Effector memory CD8-positive, alpha-beta T cell (primary cell): ENCODE results near the gene CFAP58.
A peak's percentile ranks its signal among the peaks of the same experiment; 100 is the strongest.

Experiments
- ATAC-seq: fragments of 150-1000 bp; cut with Tn5 transposase; replicated peaks from 2 replicates; pipeline ENCODE4 v1.10.0; 2021; ENCODE audit warnings: mild to moderate bottlenecking, moderate library complexity
- DNase-seq, 3 experiments: peaks; one replicate each; pipeline ENCODE4 v3.0.0; 2021
- H3K27ac Mint-ChIP-seq, 2 donors: one replicate each; pipeline ENCODE4 v1.8.0; 2022; ENCODE audit warnings: mild to moderate bottlenecking in 2 of 2, mixed read lengths in 2 of 2, moderate library complexity in 2 of 2
- H3K27me3 Mint-ChIP-seq, 2 donors: one replicate each; pipeline ENCODE4 v1.8.0; 2022; ENCODE audit warnings: mixed read lengths in 2 of 2
- H3K36me3 Mint-ChIP-seq: one replicate; pipeline ENCODE4 v1.8.0; 2022; ENCODE audit warnings: mild to moderate bottlenecking, moderate library complexity, mixed read lengths; ENCODE audit not compliant: insufficient read depth
- H3K4me1 Mint-ChIP-seq, 2 donors: one replicate each; pipeline ENCODE4 v1.8.0; 2022; ENCODE audit warnings: low read depth in 2 of 2, mixed read lengths in 2 of 2
- H3K4me3 Mint-ChIP-seq, 2 donors: one replicate each; pipeline ENCODE4 v1.8.0; 2022; ENCODE audit warnings: mild to moderate bottlenecking in 2 of 2, mixed read lengths in 2 of 2, moderate library complexity in 2 of 2
- H3K9me3 Mint-ChIP-seq, 2 donors: one replicate each; pipeline ENCODE4 v1.8.0; 2022; ENCODE audit warnings: mixed read lengths in 2 of 2

The CFAP58 gene

DNA sequence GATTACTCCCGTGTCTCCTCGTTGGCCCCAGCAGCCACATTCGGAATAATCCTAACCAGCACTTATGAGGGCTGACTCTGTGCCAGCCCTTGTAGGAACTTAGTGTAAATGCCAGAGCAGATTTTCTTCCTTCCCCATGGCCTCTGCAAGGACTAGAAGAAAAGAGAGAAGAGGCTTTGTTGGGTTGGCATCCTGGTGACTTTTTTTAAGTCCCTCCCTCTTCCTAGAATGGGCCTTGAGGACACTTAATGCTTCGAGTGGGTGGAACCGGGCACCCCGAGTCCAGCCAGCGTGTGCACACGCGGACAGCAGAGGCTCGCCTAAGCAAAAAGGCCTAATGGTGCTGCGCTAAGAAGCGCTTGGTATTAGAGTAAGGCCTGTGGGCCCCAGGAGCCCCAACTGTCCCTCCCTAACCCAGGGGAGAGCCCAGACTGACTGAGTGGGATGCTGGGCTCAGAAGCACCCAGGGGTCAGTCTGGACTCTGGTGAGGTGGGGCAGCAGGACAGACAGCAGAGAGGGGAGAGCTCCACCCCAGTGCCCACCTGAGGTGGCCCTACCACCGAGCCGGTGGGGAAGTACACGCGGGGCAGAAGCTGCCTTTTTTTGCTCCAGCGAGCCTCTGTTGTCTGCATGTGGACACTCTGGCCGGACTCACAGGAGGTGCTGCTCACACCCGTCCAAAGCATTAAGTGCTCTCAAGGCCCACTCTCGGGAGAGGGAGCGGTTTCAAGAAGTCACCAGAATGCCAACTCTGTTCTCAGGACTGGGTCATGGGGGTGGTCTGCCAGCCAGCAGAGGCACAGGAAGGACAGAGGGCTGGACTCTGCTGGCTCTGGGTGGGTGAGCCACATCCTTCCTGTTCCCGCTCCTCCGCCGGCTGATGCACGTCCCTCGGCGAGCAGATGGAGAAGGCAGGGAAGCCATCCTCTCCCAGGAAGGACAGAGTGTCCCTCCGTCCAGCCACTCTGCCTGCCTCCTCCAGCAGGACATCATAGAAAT is 27.9 kb upstream of the CFAP58 start:
- DNase-seq = no peak
- peaks cover 88% of the 10 kb centered on the region for H3K36me3 Mint-ChIP-seq
- ATAC-seq = no peak
- H3K9me3 Mint-ChIP-seq = no peaks in the 10 kb centered on the region
- peaks cover 90 to 95% of the 10 kb centered on the region in 2 donors for H3K4me1 Mint-ChIP-seq
- H3K27me3 Mint-ChIP-seq = no peaks in the 10 kb centered on the region
- peak overlapping the region; percentile 69 to 84 for H3K4me3 Mint-ChIP-seq
- H3K27ac Mint-ChIP-seq = peak overlapping the region; percentile 87 to 95

DNA sequence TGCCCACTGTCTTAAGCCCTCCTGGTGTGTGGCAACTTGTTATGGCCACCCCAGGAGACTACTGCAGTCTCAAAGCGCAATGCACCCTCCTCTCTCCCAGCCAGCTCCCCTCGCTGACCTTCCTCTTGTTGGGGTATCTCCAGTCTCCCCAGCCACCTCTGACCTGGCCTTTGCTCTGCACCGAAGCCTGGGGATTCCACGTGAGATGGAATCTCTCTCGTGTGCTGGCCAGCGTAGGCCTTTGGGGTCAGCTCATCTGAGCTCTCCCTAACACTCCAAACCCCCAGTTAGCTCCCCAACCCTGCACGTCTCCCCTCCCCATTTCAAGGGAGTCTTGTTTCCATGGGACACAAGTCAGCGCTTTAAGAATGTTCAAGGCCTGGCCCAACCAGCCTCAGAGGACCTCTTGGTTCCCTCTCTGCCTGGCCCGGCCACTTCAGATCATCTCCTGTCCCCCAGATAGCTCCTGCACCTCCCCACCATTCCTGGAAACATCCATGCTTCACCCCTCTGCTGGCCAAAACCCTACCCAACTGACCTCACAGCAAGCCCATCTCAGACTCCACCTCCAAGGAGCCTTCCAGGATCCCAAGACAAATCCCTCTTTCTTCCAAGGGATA is 26.5 kb upstream of the CFAP58 start:
- H3K27ac Mint-ChIP-seq = peak overlapping the region; percentile 87 to 95
- no peaks in the 10 kb centered on the region for H3K27me3 Mint-ChIP-seq
- H3K36me3 Mint-ChIP-seq = peaks cover 82% of the 10 kb centered on the region
- H3K9me3 Mint-ChIP-seq = no peaks in the 10 kb centered on the region
- ATAC-seq (no peak), DNase-seq (no peak)
- H3K4me3 Mint-ChIP-seq = peak overlapping the region; percentile 74 to 84
- peaks cover 86 to 93% of the 10 kb centered on the region in 2 donors for H3K4me1 Mint-ChIP-seq

DNA sequence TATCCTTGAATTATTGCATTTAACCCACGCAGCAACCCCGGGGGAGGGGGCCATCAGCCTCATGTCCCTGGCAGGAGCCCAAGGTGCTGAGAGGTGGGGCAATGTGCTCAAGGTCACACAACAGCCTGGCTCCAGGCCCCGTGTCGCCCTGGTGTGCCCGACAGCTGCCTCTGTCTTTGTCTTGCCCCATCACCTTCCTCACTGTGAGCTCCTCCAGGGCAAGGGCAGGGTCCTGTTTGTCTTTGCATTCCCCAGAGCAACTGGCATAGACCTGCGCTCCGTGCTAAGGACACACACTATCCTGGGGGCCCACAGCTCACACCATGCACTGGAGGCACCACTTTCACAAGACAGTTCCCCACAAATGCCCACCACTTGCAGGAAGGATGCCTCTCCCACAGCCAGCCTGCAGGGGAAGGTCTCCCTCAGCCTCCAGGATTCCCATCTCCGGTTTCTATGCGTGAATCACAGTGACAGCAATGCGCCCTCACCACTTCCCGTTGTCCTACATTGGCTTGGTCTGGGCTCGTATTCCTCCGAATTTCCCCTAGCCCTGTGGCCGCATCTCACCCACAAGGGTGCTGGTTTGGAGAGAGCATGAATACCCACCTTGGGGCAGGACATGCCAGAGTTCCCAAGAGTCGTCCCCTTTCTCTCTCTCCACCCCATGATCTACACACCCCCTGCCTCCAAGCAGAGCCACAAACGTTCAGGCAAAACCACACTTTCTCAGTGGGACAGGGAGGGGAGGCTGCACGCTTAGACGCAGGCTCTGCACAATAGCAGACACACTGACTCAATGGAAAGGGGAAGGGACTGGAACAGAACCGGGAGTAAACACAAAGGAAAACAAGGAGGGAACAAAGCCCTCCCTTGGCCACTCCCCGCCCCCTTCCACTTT is 25.6 kb upstream of the CFAP58 start:
- Mint-ChIP-seq H3K4me3 (peak overlapping the region; percentile 74 to 84), H3K36me3 (peaks cover 76% of the 10 kb centered on the region), H3K27me3 (no peaks in the 10 kb centered on the region), H3K9me3 (no peaks in the 10 kb centered on the region), H3K27ac (peak overlapping the region; percentile 95 to 99), H3K4me1 (peaks cover 82 to 90% of the 10 kb centered on the region in 2 donors)
- peak; percentile 22 for ATAC-seq
- DNase-seq = peak in 2 of 3 experiments; percentile 35 to 38

DNA sequence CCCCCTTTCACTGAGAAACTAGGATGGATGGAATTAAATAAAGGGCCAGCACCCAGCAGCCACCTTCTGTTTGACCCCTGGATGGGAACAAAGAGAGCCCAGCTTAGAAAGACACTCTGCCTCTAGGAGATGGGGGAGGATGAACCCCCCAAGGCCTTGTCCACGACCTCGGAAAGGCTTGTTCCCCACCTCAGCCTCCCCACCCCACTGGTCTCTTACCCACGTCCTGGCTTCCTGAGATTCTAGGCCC is 25.1 kb upstream of the CFAP58 start:
- Mint-ChIP-seq H3K27me3 (no peaks in the 10 kb centered on the region), H3K27ac (peak overlapping the region; percentile 95 to 99), H3K36me3 (peaks cover 76% of the 10 kb centered on the region), H3K9me3 (no peaks in the 10 kb centered on the region), H3K4me3 (peak overlapping the region; percentile 74 to 84), H3K4me1 (peaks cover 83 to 90% of the 10 kb centered on the region in 2 donors)
- no peak for ATAC-seq
- DNase-seq = no peak

DNA sequence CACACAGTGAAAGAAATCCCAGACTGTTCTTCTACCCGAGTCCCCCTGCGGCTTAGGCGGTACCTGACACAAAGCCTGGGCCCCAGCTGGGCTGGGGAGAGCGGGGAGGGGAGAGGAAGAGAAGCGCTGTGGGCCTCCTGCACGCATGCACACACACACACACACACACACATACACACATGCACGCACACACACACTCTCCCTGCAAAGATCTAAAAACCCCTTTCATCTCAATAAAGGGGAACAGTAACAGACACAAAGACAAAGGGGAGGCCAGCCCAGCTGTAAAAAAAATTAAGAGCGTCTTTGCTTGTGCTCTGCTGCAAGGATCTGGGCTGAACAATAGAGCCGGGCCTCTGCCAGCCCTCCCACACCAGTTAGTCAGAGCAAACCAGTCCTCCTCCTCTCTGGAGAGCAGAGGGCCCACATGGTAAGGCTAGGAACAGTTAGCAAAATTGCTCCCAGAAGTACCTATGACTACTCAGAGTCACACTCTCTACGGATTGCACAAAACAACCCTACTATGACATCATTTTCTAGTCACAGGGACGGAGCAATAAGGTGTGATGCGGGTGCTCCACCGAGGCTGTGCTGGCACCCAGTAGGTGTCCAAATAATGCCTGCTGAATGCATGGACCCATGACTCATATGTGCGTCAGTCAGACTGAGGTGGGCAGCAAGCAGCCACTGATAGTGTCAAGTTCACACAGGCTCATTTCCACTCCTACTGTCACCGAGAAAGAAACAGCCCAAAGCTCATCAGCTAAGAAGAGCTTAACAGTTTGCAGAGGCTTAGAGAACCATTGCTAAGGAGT is 24.5 kb upstream of the CFAP58 start:
- Mint-ChIP-seq H3K9me3 (no peaks in the 10 kb centered on the region), H3K27me3 (no peaks in the 10 kb centered on the region)

DNA sequence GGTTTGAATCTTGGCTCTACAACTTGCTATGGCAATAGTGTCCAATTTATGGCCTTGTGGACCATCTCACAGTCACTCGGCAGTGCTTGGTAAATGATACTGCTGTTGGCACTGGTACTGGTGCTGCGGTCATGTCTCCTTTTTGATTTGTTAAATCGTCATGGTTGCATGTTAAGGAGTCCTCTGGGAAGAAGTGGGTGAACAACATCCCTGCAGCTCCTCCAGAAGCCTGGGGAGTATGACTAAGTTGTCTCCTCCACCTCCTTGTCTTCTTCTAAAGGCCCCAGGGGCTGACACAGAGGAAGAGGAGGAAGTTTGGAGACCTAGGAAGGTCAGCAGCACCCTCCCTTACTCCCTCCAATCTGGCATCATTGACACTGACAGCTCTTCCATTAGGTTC is 23.9 kb upstream of the CFAP58 start:
- H3K36me3 Mint-ChIP-seq = peaks cover 68% of the 10 kb centered on the region
- DNase-seq (no peak), ATAC-seq (no peak)
- H3K4me1 Mint-ChIP-seq = peaks cover 82 to 87% of the 10 kb centered on the region in 2 donors
- peak overlapping the region; percentile 95 to 99 for H3K27ac Mint-ChIP-seq
- no peaks in the 10 kb centered on the region for H3K27me3 Mint-ChIP-seq
- H3K9me3 Mint-ChIP-seq = no peaks in the 10 kb centered on the region
- peak overlapping the region; percentile 74 to 84 for H3K4me3 Mint-ChIP-seq

More for the DNA sequence above, 24.5 kb upstream of the CFAP58 start:
- Mint-ChIP-seq H3K4me1 (peaks cover 83 to 90% of the 10 kb centered on the region in 2 donors), H3K27ac (peak overlapping the region; percentile 95 to 99), H3K36me3 (peaks cover 74% of the 10 kb centered on the region), H3K4me3 (peak overlapping the region; percentile 74 to 84)
- ATAC-seq (peak; percentile 74), DNase-seq (peak; percentile 67 to 74 (median 73))

DNA sequence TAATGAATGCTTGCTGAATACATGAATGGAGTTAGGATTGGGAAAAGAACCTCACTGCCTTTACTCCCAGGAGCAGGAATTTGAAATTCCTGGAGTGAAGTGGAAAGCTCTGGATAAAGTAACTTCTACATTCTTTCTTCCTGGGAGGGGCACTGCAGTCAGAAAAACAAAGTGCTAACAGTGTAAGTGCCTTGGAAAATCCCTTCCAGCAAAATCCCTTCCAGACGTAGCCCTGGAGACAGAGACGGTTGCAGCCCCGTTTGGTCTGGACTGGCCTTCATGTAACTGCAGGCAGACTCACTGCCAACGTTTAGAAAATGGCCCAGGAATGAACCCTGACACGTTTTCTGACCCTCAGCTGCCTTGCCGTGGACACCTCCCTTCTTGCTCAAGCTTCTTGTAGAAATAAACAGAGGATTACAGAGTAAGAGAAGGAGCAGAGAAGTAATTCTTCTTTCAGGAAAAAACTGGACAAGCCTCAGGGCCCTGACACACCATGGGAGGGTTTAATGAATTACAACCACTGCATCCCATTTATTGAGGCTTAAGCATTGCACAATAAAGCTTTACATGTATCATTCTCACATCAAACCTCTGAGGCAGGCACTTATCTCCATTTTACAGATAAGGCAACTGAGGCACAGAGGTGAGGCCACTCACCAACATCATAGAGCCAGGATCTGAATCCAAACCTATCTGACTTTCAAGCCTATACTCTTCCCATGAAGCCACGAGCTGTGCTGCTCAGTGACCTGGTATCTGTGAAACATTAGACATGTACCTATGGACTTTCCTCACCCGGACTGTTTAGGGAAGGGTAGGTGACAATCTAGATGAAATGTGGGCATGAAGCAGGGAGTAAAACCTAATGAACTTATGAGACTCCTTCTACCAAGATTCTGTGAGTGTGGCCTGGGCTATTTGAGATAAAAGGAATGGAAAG is 23.2 kb upstream of the CFAP58 start:
- no peaks in the 10 kb centered on the region for H3K9me3 Mint-ChIP-seq
- DNase-seq (no peak), ATAC-seq (no peak)
- peaks cover 82 to 87% of the 10 kb centered on the region in 2 donors for H3K4me1 Mint-ChIP-seq
- H3K27me3 Mint-ChIP-seq = no peaks in the 10 kb centered on the region
- H3K27ac Mint-ChIP-seq = peak overlapping the region; percentile 95 to 99
- peak overlapping the region; percentile 74 to 84 for H3K4me3 Mint-ChIP-seq
- peaks cover 64% of the 10 kb centered on the region for H3K36me3 Mint-ChIP-seq

DNA sequence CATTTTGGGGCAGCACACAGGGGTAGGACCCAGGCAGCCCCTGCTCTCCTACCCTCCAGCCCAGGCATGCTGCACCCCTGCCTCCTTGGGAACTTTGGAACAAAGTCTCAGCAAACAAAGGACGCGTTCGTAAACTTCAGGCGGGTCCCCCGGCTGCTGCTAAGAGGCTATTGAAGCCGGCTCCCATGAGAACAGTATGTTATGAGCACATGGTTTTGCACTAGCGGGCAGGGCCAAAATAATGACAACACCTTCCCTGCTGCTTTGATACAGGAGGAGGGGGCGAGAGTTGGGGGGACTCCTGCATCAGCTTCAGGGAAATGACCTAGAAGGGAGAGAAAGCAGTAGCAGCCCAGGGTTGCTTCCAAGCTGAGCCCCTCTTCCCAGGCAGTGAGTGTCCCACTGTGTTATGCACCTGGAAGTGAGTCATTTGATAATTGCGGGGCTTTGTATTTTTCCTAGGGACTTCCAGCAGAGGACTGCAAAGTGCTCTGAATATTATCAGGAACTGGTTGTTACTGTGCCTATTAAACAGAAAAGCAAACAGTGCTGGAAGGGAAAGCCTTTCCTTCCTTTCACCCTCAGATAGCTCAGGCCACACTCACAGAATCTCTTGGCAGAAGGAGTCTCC is 22.3 kb upstream of the CFAP58 start:
- H3K27ac Mint-ChIP-seq = peak overlapping the region; percentile 95 to 99
- peak overlapping the region in 1 of 2 donors; percentile 74 for H3K4me3 Mint-ChIP-seq
- no peaks in the 10 kb centered on the region for H3K27me3 Mint-ChIP-seq
- peaks cover 57% of the 10 kb centered on the region for H3K36me3 Mint-ChIP-seq
- DNase-seq (no peak), ATAC-seq (no peak)
- no peaks in the 10 kb centered on the region for H3K9me3 Mint-ChIP-seq
- H3K4me1 Mint-ChIP-seq = peaks cover 82 to 88% of the 10 kb centered on the region in 2 donors

DNA sequence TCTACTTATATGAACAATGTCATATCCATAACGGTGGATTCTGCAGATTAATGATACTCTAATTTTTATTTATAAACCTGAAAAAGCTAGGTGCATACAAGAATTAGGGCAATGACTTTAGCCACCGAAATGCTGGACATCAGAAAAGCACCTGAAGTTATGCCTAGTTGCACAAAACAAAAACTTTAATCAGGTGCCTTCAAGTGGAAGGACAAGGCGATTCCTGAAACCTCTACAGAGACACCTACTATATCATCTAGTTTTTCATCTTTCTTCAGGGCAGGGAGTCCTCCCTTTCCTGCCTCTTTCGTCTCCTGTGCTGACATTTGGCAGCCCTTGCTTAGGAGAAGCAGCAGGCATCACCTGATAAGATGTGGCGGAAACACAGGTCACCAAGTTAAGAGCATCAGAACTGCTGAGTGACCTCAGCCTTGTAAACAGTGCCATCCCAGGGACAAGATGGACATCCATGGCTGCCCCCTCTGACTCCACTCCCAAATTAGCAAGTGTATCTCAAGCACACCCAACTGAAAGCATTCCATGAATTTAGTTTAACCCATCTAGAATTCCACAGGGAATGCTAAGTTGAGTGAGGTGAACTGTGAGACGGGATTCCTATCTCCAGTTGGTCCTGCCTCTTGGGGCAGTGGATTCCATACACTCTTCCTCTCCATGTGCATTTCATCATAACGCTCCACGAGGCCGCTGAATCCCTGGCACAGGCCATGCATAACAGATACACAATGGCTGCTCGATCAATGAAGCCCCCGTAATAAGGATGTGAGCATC is 21.2 kb upstream of the CFAP58 start:
- H3K9me3 Mint-ChIP-seq = no peaks in the 10 kb centered on the region
- H3K27me3 Mint-ChIP-seq = no peaks in the 10 kb centered on the region
- H3K4me3 Mint-ChIP-seq = peak overlapping the region; percentile 83 to 87
- H3K4me1 Mint-ChIP-seq = peaks cover 78 to 83% of the 10 kb centered on the region in 2 donors
- no peak for DNase-seq
- peaks cover 56% of the 10 kb centered on the region for H3K36me3 Mint-ChIP-seq
- H3K27ac Mint-ChIP-seq = peak overlapping the region; percentile 95 to 99
- no peak for ATAC-seq

DNA sequence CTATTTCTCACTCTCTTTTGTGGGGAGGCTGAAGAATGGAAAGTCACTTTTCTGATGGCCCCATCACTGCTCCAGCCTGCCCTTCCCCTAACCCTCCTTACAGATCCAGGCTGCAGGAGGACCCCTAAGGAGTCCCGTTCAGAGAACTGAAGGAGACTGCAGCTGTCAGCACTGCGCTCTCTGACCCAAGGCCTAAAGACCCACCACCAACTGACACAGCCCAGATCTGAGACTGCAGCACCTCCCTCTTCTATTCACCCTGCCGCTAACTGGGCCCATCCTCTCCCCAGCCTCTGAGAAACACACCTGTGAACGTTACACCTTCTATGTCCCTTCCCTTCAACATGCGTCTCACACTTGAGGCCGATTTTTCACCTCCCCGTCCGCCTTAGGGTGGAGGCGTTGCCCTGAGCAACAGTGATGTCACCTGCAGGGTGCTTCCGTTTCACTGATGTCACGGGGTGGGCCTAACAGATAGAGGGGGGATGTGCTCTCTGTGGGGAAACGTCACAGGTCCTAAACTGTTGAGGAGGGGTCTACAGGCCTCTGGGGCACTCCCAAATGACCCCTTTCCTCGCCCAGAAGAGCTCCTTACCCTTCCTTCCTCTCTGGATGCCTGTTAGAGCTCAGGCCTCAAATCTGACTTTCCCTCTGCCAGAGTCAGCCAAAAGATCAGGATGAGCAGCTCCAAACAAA is 20.5 kb upstream of the CFAP58 start:
- peaks cover 70 to 76% of the 10 kb centered on the region in 2 donors for H3K4me1 Mint-ChIP-seq
- peaks cover 56% of the 10 kb centered on the region for H3K36me3 Mint-ChIP-seq
- peak overlapping the region; percentile 95 to 99 for H3K27ac Mint-ChIP-seq
- H3K27me3 Mint-ChIP-seq = no peaks in the 10 kb centered on the region
- DNase-seq (peak; percentile 77 to 84 (median 78)), ATAC-seq (peak; percentile 60)
- H3K9me3 Mint-ChIP-seq = no peaks in the 10 kb centered on the region
- H3K4me3 Mint-ChIP-seq = peak overlapping the region; percentile 83 to 87
